Panc1 (cell line): ENCODE data around the gene HSPA4. TPM values are rescaled to one million over a fixed set of nuclear protein-coding genes. Genes with fewer than 3 reads are reported as not detected.
"Not testable (repeated sequence)": the region's sequence is repeated elsewhere in the genome, so short reads cannot be mapped to it uniquely, and the experiment has no call there.

Experiments
- ATAC-seq: fragments of 200-7000 bp; cut with Tn5 transposase; 2 replicates; pipeline ENCODE4 v1.9.1; 2020; ENCODE audit warnings: mild to moderate bottlenecking, moderate library complexity
- BruUV-seq: library from RNA; stranded (reverse); fragments of 400-500 nt; replicated peaks from 2 replicates; lab custom pipeline; 2021; lab: Mats Ljungman, UMichigan
- CTCF ChIA-PET: fragments of 300-600 bp; sonication (Branson Sonifier 250); formaldehyde crosslinking; loops from one replicate; lab custom pipeline; 2022; ENCODE audit warnings: antibody characterized with exemption; lab: Charles Lee
- POLR2A ChIA-PET: fragments of 300-600 bp; sonication (Branson Sonifier 250); formaldehyde crosslinking; loops from one replicate; lab custom pipeline; 2022; ENCODE audit warnings: antibody characterized with exemption; lab: Charles Lee
- DNase-seq: peaks from one replicate; pipeline ENCODE4 v3.0.0-alpha.2; 2010; ENCODE audit warnings: low read depth, low spot score
- H3K27ac ChIP-seq: 2 replicates; pipeline ENCODE4 v1.5.1; 2011; ENCODE audit warnings: mild to moderate bottlenecking, low read length, inconsistent platforms
- H3K27me3 ChIP-seq: fragments of 200-500 bp; sonication (Bioruptor generic); 2 replicates; pipeline ENCODE4 v1.6.0; 2014; ENCODE audit warnings: low read length, inconsistent platforms; ENCODE audit not compliant: control insufficient read depth, insufficient read depth
- H3K36me3 ChIP-seq: fragments of 200-500 bp; sonication (Bioruptor generic); 2 replicates; pipeline ENCODE4 v1.5.1; 2014; ENCODE audit warnings: inconsistent platforms, mild to moderate bottlenecking, low read length, moderate library complexity; ENCODE audit not compliant: control insufficient read depth, insufficient read depth
- H3K4me1 ChIP-seq: 2 replicates; pipeline ENCODE4 v1.5.1; 2011; ENCODE audit warnings: inconsistent platforms, mild to moderate bottlenecking, low read length, moderate library complexity; ENCODE audit not compliant: control insufficient read depth, insufficient read depth
- H3K4me3 ChIP-seq, 2 experiments: 2 replicates each; pipeline ENCODE4 v1.5.1; 2011 to 2012; ENCODE audit warnings: low read depth in 2 of 2, low read length in 2 of 2, mild to moderate bottlenecking in 2 of 2, inconsistent platforms in 1 of 2, moderate library complexity in 1 of 2
- H3K9me3 ChIP-seq: fragments of 200-500 bp; sonication (Bioruptor generic); 2 replicates; pipeline ENCODE4 v1.5.1; 2014; ENCODE audit warnings: low read depth, mild to moderate bottlenecking, inconsistent platforms, low read length, moderate library complexity; ENCODE audit not compliant: control insufficient read depth, insufficient read depth
- CTCF ChIP-seq: fragments of 450-650 bp; IDR thresholded peaks from 2 replicates; pipeline ENCODE4 v1.5.1; 2017; ENCODE audit warnings: mild to moderate bottlenecking
- POLR2AphosphoS5 ChIP-seq: IDR thresholded peaks from 2 replicates; pipeline ENCODE4 v1.6.1; 2012; ENCODE audit warnings: mild to moderate bottlenecking, low read depth, low read length, moderate library complexity
- REST ChIP-seq, 2 experiments: IDR thresholded peaks; 2 replicates each; pipeline ENCODE4 v1.6.1; 2011 to 2012; ENCODE audit warnings: low read depth in 2 of 2, control low read depth in 1 of 2, low read length in 1 of 2, mild to moderate bottlenecking in 1 of 2, moderate library complexity in 1 of 2; ENCODE audit not compliant: insufficient read depth in 1 of 2
- SIN3A ChIP-seq: IDR thresholded peaks from 2 replicates; pipeline ENCODE4 v1.6.1; 2012; ENCODE audit warnings: low read depth, mild to moderate bottlenecking, low read length, moderate library complexity, borderline replicate concordance; ENCODE audit not compliant: insufficient read depth
- TCF7L2 ChIP-seq: IDR thresholded peaks from 2 replicates; pipeline ENCODE4 v1.6.1; 2011; ENCODE audit warnings: mild to moderate bottlenecking, low read depth, low read length, inconsistent platforms
- in situ Hi-C: cut with HindIII; loops from 2 replicates; pipeline ENCODE4 v1.10.0; 2016; ENCODE audit warnings: low sequenced_read_pairs, low pct_unique_long_range_greater_than_20kb
- intact Hi-C: fragments of 100-400 bp; cut with micrococcal nuclease; formaldehyde crosslinking; loops from one replicate; pipeline ENCODE4 v1.10.0; 2022; ENCODE audit not compliant: unreplicated experiment
- total RNA-seq: library from RNA; stranded (reverse); gene quantifications from one replicate; pipeline ENCODE4 v1.2.1, GENCODE V29; 2021; ENCODE audit not compliant: unreplicated experiment

HSPA4 gene
- total RNA-seq, 1 experiment from 2014 or later = 247 TPM

- POLR2A ChIA-PET = interaction anchor here (0.5 to 0.6 kb wide), 2 partner anchors 12 to 70 kb away, joined by 3 read pairs; no protein-coding TSS in a partner anchor
- no peaks in the 10 kb centered on the region for H3K27me3 ChIP-seq
- no peaks in the 10 kb centered on the region for H3K9me3 ChIP-seq
- H3K36me3 ChIP-seq = no peaks in the 10 kb centered on the region
- no peak overlapping the region for H3K4me3 ChIP-seq
- no peak for ATAC-seq
- CTCF ChIA-PET = no interaction called here
- in situ Hi-C loops (no loop called here), intact Hi-C loops (no loop called here)
- DNase-seq = no peak
- no TSS peak for BruUV-seq
- H3K27ac ChIP-seq = no peak overlapping the region
- TF ChIP-seq SIN3A = no peak
- TF ChIP-seq POLR2AphosphoS5 = no peak
- H3K4me1 ChIP-seq = no peaks in the 10 kb centered on the region
Measured at GRCh38 chr5:133130387-133131118, 78.7 kb downstream of the HSPA4 start.

- Histone ChIP-seq H3K4me1 (no peaks in the 10 kb centered on the region), H3K9me3 (no peaks in the 10 kb centered on the region), H3K4me3 (no peak overlapping the region), H3K27ac (no peak overlapping the region), H3K27me3 (no peaks in the 10 kb centered on the region), H3K36me3 (no peaks in the 10 kb centered on the region)
- intact Hi-C loops (no loop called here), in situ Hi-C loops (no loop called here)
- CTCF ChIA-PET = interaction anchor here (0.6 kb wide), 1 partner anchor 123 kb away, joined by 5 read pairs; no protein-coding TSS in a partner anchor
- no TSS peak for BruUV-seq
- no peak for TF ChIP-seq SIN3A
- TF ChIP-seq POLR2AphosphoS5 = no peak
- no peak for TF ChIP-seq REST (IDR thresholded peaks at IDR 0.05; ENCODE audit: insufficient read depth in 1 of 2, low read depth in 2 of 2, low read length in 1 of 2)
- TF ChIP-seq TCF7L2 = no peak
- TF ChIP-seq CTCF = no peak
- POLR2A ChIA-PET = no interaction called here
- DNase-seq (no peak), ATAC-seq (no peak)
Measured at GRCh38 chr5:133132717-133133116, 80.9 kb downstream of the HSPA4 start.

- CTCF ChIA-PET, in situ Hi-C loops: not testable (repeated sequence)
Measured at GRCh38 chr5:133133241-133133640, 81.4 kb downstream of the HSPA4 start.

GRCh38 chr5:133136890-133137289 lies 85.1 kb downstream of the HSPA4 start:
- POLR2A ChIA-PET, H3K36me3 ChIP-seq, H3K27me3 ChIP-seq, ATAC-seq, in situ Hi-C loops, DNase-seq, intact Hi-C loops, H3K27ac ChIP-seq, BruUV-seq, CTCF ChIA-PET, H3K9me3 ChIP-seq, H3K4me1 ChIP-seq, H3K4me3 ChIP-seq: not testable (repeated sequence)

More at GRCh38 chr5:133133241-133133640, 81.4 kb downstream of the HSPA4 start:
- H3K27me3 ChIP-seq, H3K27ac ChIP-seq, H3K9me3 ChIP-seq, H3K4me1 ChIP-seq, intact Hi-C loops, H3K36me3 ChIP-seq, BruUV-seq, DNase-seq, ATAC-seq, POLR2A ChIA-PET, H3K4me3 ChIP-seq: not testable (repeated sequence)
